Neural cell (in vitro differentiated cells): Measurements from ENCODE around the gene ANO8. TPM values are rescaled to one million over a fixed set of nuclear protein-coding genes. Genes with fewer than 3 reads are reported as not detected.

Experiments
- H2AFZ ChIP-seq: fragments of 200-600, 300-800 bp; sonication (generic), shearing (Covaris generic); 2 replicates; pipeline ENCODE4 v1.6.0; 2014; ENCODE audit warnings: low read depth, mild to moderate bottlenecking, antibody characterized with exemption, low read length, moderate library complexity
- H3F3A ChIP-seq: fragments of 200-600 bp; shearing (Covaris generic); 2 replicates; pipeline ENCODE4 v1.6.1; 2016; ENCODE audit warnings: mild to moderate bottlenecking, moderate library complexity, mixed read lengths, antibody characterized with exemption, low read length; ENCODE audit not compliant: insufficient read depth, poor library complexity, severe bottlenecking
- H3K27ac ChIP-seq: fragments of 200-600, 300-800 bp; sonication (generic), shearing (Covaris generic); 2 replicates; pipeline ENCODE4 v1.5.1; 2014; ENCODE audit warnings: mild to moderate bottlenecking, low read length, moderate library complexity
- H3K27me3 ChIP-seq: fragments of 300-800, 200-600 bp; sonication (generic), shearing (Covaris generic); 2 replicates; pipeline ENCODE4 v1.6.0; 2014; ENCODE audit warnings: mild to moderate bottlenecking, low read depth, low read length, moderate library complexity; ENCODE audit not compliant: insufficient read depth
- H3K36me3 ChIP-seq: fragments of 300-800, 200-600 bp; sonication (generic), shearing (Covaris generic); 2 replicates; pipeline ENCODE4 v1.5.1; 2014; ENCODE audit warnings: mild to moderate bottlenecking, antibody characterized with exemption, low read length, moderate library complexity; ENCODE audit not compliant: insufficient read depth
- H3K4me2 ChIP-seq: fragments of 300-800, 200-600 bp; sonication (generic), shearing (Covaris generic); 2 replicates; pipeline ENCODE4 v1.6.0; 2014; ENCODE audit warnings: mild to moderate bottlenecking, low read length
- H3K4me3 ChIP-seq: fragments of 300-800, 200-600 bp; sonication (generic), shearing (Covaris generic); 2 replicates; pipeline ENCODE4 v1.5.1; 2014; ENCODE audit warnings: mild to moderate bottlenecking, low read length, moderate library complexity
- H3K79me2 ChIP-seq: fragments of 200-600 bp; shearing (Covaris generic); replicated peaks from 2 replicates; pipeline ENCODE4 v1.6.0; 2014; ENCODE audit warnings: mild to moderate bottlenecking, low read length, moderate library complexity; ENCODE audit not compliant: insufficient read depth
- H3K9ac ChIP-seq: fragments of 300-800, 200-600 bp; sonication (generic), shearing (Covaris generic); 2 replicates; pipeline ENCODE4 v1.6.1; 2016; ENCODE audit warnings: mild to moderate bottlenecking, low read length, mixed read lengths
- H3K9me2 ChIP-seq: fragments of 200-600 bp; shearing (Covaris generic); 2 replicates; pipeline ENCODE4 v1.6.1; 2016; ENCODE audit warnings: mild to moderate bottlenecking, low read length, mixed read lengths; ENCODE audit not compliant: insufficient read depth
- H3K9me3 ChIP-seq: fragments of 200-600, 300-800 bp; sonication (generic), shearing (Covaris generic); 2 replicates; pipeline ENCODE4 v1.6.1; 2016; ENCODE audit warnings: mild to moderate bottlenecking, mixed run types, low read length, moderate library complexity, mixed read lengths
- H4K20me1 ChIP-seq: fragments of 200-600 bp; shearing (Covaris generic); 2 replicates; pipeline ENCODE4 v1.6.1; 2016; ENCODE audit warnings: mild to moderate bottlenecking, mixed run types; ENCODE audit not compliant: insufficient read depth
- EP300 ChIP-seq: fragments of 450-650 bp; conservative IDR thresholded peaks from 2 replicates; pipeline ENCODE4 v1.6.1; 2014; ENCODE audit warnings: antibody characterized with exemption, mild to moderate bottlenecking, moderate library complexity; ENCODE audit not compliant: poor library complexity, severe bottlenecking
- EZH2 ChIP-seq: fragments of 200-600, 300-800 bp; shearing (Covaris generic), sonication (generic); IDR thresholded peaks from 2 replicates; pipeline ENCODE4 v1.6.1; 2014; ENCODE audit warnings: antibody characterized with exemption, low read length, borderline replicate concordance, mild to moderate bottlenecking; ENCODE audit not compliant: insufficient read depth, poor library complexity, severe bottlenecking
- MXI1 ChIP-seq: fragments of 450-650 bp; conservative IDR thresholded peaks from 2 replicates; pipeline ENCODE4 v1.6.1; 2014; ENCODE audit warnings: antibody characterized with exemption, mild to moderate bottlenecking; ENCODE audit not compliant: poor library complexity, severe bottlenecking
- POLR2AphosphoS5 ChIP-seq: IDR thresholded peaks from 2 replicates; pipeline ENCODE4 v1.6.1; 2012
- RAD21 ChIP-seq: fragments of 450-650 bp; conservative IDR thresholded peaks from 2 replicates; pipeline ENCODE4 v1.6.1; 2014; ENCODE audit warnings: antibody characterized with exemption, mild to moderate bottlenecking, moderate library complexity
- SMC3 ChIP-seq: fragments of 450-650 bp; conservative IDR thresholded peaks from 2 replicates; pipeline ENCODE4 v1.6.1; 2014; ENCODE audit warnings: antibody characterized with exemption, mild to moderate bottlenecking, moderate library complexity; ENCODE audit not compliant: poor library complexity
- TAF1 ChIP-seq: IDR thresholded peaks from 2 replicates; pipeline ENCODE4 v1.6.1; 2012; ENCODE audit warnings: low read depth
- polyA plus RNA-seq: library from polyadenylated mRNA; depleted of rRNA; stranded (reverse); fragments of >200 nt; gene quantifications from 2 replicates; pipeline ENCODE4 v1.2.3, GENCODE V29; 2014
- TF ChIP-seq, protein P1 (sequence below): IDR thresholded peaks from 2 replicates; pipeline ENCODE4 v1.6.1; 2012; ENCODE audit warnings: borderline replicate concordance
- TF ChIP-seq, protein P2 (sequence below): fragments of 450-650 bp; IDR thresholded peaks from 2 replicates; pipeline ENCODE4 v1.5.1; 2014; ENCODE audit warnings: antibody characterized with exemption, mild to moderate bottlenecking, moderate library complexity; ENCODE audit not compliant: poor library complexity, severe bottlenecking

The ANO8 gene
- polyA plus RNA-seq, 1 donor from 2014 or later, result 51.3 TPM

DNA sequence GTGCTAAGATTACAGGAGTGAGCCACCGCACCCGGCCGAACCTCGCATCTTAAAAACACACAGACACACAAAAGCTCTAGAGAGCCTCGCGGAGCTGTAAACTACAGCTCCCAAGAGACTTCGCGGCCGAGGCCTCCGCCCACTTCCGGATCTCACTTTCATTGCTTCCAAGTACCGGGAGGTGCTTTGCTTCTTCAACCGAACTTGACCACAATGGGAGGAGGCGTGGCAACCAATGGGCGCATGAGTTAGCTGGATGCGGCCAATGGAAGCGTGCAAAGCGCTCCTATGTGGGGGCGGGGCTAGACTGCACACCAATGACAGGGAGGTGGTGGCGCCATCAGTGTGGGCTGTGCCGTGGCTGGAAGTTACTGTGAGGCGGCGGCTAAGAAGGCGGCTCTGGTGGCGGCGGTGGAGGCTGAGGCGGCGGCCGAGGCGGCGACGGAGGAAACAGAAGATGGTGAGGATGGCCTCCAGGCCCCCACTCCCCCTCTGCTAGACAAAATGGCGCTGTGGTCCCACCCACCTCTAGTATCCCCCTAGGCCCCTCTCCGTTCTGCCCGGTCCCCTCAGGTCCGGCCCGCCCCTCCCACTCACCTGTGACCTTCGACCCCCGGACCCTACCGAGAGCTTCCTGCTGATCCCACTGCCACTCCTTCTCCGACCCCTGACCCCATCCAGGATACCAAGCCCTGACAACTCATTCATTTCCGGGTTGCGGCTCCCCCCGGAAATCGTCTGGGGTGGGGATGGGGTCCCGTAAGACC lies 25.3 kb downstream of the ANO8 start, which contains the start of gene DDA1:
TSS of gene DDA1 (plus strand) at position 366 of the 767 bp plus-strand sequence. CDS start at position 458, 92 bp downstream.
- peak within 1 kb of the TSS; percentile 75 for H3K4me2 ChIP-seq
- H3F3A ChIP-seq, result no peaks in the 10 kb centered on the region
- no peaks in the 10 kb centered on the region for H4K20me1 ChIP-seq
- TF ChIP-seq RAD21, result no peak
- TF ChIP-seq TAF1, result peak; percentile 43
- no peak for TF ChIP-seq EZH2
- no peak for TF ChIP-seq EP300
- TF ChIP-seq, protein P1, sequence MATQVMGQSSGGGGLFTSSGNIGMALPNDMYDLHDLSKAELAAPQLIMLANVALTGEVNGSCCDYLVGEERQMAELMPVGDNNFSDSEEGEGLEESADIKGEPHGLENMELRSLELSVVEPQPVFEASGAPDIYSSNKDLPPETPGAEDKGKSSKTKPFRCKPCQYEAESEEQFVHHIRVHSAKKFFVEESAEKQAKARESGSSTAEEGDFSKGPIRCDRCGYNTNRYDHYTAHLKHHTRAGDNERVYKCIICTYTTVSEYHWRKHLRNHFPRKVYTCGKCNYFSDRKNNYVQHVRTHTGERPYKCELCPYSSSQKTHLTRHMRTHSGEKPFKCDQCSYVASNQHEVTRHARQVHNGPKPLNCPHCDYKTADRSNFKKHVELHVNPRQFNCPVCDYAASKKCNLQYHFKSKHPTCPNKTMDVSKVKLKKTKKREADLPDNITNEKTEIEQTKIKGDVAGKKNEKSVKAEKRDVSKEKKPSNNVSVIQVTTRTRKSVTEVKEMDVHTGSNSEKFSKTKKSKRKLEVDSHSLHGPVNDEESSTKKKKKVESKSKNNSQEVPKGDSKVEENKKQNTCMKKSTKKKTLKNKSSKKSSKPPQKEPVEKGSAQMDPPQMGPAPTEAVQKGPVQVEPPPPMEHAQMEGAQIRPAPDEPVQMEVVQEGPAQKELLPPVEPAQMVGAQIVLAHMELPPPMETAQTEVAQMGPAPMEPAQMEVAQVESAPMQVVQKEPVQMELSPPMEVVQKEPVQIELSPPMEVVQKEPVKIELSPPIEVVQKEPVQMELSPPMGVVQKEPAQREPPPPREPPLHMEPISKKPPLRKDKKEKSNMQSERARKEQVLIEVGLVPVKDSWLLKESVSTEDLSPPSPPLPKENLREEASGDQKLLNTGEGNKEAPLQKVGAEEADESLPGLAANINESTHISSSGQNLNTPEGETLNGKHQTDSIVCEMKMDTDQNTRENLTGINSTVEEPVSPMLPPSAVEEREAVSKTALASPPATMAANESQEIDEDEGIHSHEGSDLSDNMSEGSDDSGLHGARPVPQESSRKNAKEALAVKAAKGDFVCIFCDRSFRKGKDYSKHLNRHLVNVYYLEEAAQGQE, result peak; percentile 54
- no peak for TF ChIP-seq SMC3
- TF ChIP-seq, protein P2, sequence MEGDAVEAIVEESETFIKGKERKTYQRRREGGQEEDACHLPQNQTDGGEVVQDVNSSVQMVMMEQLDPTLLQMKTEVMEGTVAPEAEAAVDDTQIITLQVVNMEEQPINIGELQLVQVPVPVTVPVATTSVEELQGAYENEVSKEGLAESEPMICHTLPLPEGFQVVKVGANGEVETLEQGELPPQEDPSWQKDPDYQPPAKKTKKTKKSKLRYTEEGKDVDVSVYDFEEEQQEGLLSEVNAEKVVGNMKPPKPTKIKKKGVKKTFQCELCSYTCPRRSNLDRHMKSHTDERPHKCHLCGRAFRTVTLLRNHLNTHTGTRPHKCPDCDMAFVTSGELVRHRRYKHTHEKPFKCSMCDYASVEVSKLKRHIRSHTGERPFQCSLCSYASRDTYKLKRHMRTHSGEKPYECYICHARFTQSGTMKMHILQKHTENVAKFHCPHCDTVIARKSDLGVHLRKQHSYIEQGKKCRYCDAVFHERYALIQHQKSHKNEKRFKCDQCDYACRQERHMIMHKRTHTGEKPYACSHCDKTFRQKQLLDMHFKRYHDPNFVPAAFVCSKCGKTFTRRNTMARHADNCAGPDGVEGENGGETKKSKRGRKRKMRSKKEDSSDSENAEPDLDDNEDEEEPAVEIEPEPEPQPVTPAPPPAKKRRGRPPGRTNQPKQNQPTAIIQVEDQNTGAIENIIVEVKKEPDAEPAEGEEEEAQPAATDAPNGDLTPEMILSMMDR, result peak; percentile 28
- peak; percentile 91 for TF ChIP-seq POLR2AphosphoS5
- TF ChIP-seq MXI1, result peak; percentile 50
- peak within 1 kb of the TSS; percentile 33 for H2AFZ ChIP-seq
- no peaks in the 10 kb centered on the region for H3K27me3 ChIP-seq
- peak within 1 kb of the TSS; percentile 61 for H3K27ac ChIP-seq
- peak within 1 kb of the TSS; percentile 97 for H3K4me3 ChIP-seq
- H3K36me3 ChIP-seq, result no peaks in the 10 kb centered on the region
- H3K9me3 ChIP-seq, result no peaks in the 10 kb centered on the region
- peaks cover 18% of the 10 kb centered on the region for H3K79me2 ChIP-seq
- H3K9ac ChIP-seq, result peak within 1 kb of the TSS; percentile 82
- H3K9me2 ChIP-seq, result no peaks in the 10 kb centered on the region

DNA sequence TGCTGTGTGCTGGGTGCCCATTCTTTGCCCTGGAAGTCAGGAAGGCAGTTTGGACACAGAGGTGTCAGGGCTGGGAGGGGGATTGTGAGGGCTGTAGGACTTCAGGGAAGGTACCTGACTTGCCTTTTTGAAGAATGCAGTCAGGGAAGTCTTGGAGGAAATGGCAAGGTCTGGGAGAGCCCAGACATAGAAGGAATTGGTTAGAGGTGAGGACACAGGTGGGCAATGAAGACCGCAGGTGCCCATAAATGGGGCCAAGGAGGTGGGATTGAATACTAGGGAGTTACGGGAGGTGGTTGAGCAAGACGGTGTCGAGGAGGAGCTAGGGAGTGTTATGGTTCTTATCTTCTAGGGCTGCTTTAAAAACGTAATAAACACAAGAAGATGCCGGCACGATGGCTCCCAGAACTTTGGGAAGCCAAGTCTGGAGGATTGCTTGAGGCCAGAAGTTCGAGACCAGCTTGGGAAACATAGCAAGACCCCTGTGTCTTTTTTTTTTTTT lies 26.7 kb downstream of the ANO8 start:
- Histone ChIP-seq H3K9me2 (no peaks in the 10 kb centered on the region), H3K79me2 (peaks cover 18% of the 10 kb centered on the region), H3K36me3 (no peaks in the 10 kb centered on the region), H3K27me3 (no peaks in the 10 kb centered on the region), H3K9me3 (no peaks in the 10 kb centered on the region), H3K9ac (no peak overlapping the region), H2AFZ (no peak overlapping the region), H3K4me3 (no peak overlapping the region), H3K4me2 (no peak overlapping the region), H3K27ac (no peak overlapping the region), H4K20me1 (no peaks in the 10 kb centered on the region), H3F3A (no peaks in the 10 kb centered on the region)
- TF ChIP-seq EZH2, result no peak
- no peak for TF ChIP-seq EP300
- no peak for TF ChIP-seq MXI1
- TF ChIP-seq, protein P2, result no peak
- no peak for TF ChIP-seq SMC3
- TF ChIP-seq POLR2AphosphoS5, result no peak
- no peak for TF ChIP-seq TAF1
- TF ChIP-seq RAD21, result no peak
- TF ChIP-seq, protein P1, result no peak
